ENCODE results near the gene DMXL1.
"Not testable (repeated sequence)": the region's sequence is repeated elsewhere in the genome, so short reads cannot be mapped to it uniquely, and the experiment has no call there.

The DMXL1 gene

GRCh38 chr5:119123280-119123679 lies 52.4 kb downstream of the DMXL1 start:
- no peak for DNase-seq

DNA sequence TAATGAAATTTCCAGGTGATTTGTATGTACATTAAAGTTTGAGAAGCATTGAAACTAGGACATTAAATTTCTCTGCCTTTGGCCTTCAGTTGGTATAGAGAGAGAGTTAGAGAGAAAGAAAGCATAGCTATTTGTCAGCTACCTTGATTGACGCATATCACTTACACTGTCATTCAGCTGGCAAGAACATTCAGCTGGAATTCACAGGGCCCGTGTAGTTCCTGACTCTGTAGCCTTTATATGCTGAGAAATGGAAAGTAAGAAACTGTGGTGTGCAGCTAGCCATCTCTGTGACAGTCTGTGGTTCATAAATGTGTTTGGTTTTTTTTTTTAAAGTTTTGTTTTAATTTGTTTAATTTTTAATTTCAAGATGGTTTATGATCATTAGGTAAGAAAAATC lies 58.9 kb downstream of the DMXL1 start:
- DNase-seq: no peak

DNA sequence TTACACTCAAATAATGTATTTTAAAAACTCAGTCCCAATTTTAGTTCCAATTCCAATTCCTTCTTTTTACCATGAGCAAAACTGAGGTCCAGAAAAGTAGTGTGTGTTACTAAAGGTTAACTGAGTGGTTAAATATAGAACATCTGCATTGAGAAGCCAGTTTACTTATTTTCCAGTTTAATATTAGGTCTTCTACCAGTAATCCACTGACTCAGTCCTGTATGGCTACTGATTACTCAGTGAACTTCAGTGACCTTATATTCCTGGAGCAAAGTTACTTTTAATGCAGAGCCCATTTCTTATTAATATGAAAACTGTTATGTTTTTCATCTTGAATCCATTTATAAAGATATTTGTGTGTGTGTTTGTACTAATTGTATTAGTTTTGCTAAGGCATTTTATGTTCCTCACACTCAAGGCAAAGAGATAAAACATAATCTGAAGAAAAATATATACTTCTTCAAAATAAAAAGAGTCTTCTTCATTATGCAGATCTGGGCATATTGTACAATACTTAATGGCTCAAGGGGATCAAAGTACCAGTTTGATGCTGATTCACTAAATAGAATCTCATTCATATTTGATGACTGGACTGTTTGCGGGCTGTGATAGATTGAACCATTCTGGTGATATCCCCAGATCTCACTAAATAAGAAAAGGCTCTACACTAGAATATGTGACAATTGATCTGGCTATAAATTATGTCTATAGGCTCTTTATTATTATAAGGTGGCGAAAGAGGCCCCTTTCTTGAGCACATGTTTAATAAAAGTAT lies 60.8 kb downstream of the DMXL1 start:
- no peak for DNase-seq

DNA sequence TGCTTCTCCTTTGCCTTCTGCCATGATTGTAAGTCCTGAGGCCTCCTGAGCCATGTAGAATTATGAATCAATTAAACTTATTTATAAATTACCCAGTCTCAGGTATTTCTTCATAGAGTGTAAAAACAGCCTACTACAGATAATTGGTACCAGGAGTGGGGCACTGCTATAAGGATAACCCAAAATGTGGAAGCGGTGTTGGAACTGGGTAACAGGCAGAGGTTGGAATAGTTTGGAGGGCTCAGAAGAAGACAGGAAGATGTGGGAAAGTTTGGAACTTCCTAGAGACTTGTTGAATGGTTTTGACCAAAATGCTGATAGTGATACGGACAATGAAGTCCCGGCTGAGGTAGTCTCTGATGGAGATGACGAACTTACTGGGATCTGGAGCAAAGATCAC lies 64.9 kb downstream of the DMXL1 start:
- not testable (repeated sequence) for DNase-seq

GRCh38 chr5:119136666-119137318 lies 65.9 kb downstream of the DMXL1 start:
- no peak for DNase-seq

GRCh38 chr5:119153629-119154028 lies 82.7 kb downstream of the DMXL1 start:
- no peak for DNase-seq

DNA sequence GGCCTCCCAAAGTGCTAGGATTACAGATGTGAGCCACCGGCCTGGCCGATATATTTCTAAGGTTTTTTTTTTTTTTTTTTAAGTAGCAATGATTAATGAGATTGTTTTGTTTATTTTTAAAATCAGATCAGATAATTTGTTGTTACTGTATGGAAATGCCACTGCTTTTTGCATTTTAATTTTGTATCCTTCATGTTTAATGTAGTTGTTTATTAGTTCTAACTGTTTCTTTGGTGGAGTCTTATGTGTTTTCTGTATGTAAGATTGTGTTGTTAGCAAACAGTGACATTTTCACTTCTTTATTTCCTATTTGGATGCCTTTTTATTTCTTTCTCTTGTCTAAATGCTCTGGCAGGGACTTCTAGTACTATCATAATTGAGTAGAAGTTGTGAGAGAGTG lies 87.3 kb downstream of the DMXL1 start:
- DNase-seq: no peak

DNA sequence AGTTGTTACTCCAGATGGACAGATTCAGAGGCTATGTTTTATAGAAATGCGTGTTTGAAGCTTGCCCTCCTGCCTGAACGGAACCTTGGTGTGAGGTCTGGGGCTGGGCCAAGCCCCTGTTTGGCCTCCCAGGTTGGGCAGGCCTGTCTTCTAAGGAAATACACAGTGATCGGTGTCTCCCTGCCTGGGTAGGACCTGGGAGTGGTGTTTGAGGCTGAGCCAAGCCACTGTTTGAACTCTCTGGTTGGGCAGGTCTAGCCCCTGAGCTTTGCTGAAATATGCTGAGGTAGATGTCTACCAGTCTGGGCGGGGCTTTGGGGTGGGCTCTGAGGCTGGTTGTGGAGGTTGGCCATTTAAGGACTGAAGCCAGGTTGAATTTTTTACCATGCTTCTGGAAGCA lies 90.5 kb downstream of the DMXL1 start:
- no peak for DNase-seq

- no peak for DNase-seq
Observed at GRCh38 chr5:119166026-119166425, 95.1 kb downstream of the DMXL1 start.

GRCh38 chr5:119168401-119168800 lies 97.5 kb downstream of the DMXL1 start:
- no peak for DNase-seq

- DNase-seq: no peak
Observed at GRCh38 chr5:119171686-119172085, 100.8 kb downstream of the DMXL1 start.

DNA sequence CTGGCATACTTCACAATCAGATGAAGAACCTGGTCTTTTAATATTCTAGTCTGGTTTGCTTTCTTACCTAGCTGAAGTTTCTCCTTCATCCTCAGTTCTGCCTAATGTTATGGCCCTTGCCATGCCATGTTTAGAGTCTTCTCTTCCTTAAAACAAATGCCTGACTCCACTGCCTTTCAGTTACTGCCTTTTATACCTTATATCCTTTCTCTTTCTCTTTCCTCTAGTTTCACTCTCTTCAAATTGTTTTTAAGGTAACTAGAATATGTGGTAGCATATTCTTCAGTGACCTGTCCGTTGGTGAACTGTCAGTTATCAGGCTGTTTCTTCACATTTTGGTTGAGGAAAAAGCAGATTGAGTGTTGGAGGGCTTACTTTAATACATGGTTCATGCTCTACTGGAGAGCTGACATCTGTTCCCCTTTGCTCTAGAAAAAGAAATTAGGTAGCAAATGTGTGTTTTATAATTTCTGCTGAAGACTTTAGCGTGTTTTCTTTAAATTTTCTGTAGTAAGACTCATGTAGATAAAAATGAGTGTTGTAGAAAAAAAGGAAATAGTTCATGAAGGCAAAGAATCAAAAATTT lies 103.8 kb downstream of the DMXL1 start:
- DNase-seq: no peak

DNA sequence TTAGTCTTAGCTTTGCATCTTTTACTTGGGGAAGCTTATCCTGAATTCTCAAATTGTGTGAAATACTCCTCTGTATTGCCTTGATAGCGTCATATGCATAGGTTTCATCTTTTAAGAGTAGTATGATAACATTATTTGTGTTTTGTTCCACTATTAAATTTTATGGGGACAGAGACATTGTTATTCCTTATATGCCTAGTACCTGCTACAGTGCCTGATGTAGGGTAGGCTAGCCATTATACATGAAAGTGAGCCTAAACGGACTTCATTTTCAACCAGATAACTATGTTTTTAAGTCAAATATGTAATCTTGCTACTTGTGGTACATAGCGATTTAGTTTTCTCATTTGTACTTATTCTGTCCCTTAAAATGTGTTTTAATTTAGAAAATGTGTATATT lies 105.9 kb downstream of the DMXL1 start:
- no peak for DNase-seq

- no peak for DNase-seq
Observed at GRCh38 chr5:119177226-119177625, 106.3 kb downstream of the DMXL1 start.

DNA sequence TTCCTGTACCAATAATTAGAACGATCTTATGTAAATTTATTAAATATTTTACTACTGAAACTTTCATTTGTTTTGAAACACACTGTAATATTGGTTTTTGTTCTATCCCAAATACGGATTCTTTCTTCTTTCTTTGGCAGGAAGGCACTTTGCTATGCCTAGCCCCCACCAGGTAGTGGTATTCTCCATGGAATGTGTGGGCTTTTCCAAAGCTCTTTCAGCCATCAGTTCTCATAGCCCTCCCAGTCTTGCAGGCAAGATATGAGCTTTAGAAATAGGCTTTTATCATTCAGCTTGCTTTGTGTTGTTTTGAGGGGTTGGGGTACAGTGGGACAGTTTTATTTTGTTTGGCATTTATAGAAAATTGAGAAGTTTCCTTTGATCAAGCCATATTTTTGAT lies 107.5 kb downstream of the DMXL1 start:
- no peak for DNase-seq

- no peak for DNase-seq
Observed at GRCh38 chr5:119179857-119180641, 109.2 kb downstream of the DMXL1 start.

- DNase-seq: not testable (repeated sequence)
Observed at GRCh38 chr5:119185512-119185911, 114.6 kb downstream of the DMXL1 start.

DNA sequence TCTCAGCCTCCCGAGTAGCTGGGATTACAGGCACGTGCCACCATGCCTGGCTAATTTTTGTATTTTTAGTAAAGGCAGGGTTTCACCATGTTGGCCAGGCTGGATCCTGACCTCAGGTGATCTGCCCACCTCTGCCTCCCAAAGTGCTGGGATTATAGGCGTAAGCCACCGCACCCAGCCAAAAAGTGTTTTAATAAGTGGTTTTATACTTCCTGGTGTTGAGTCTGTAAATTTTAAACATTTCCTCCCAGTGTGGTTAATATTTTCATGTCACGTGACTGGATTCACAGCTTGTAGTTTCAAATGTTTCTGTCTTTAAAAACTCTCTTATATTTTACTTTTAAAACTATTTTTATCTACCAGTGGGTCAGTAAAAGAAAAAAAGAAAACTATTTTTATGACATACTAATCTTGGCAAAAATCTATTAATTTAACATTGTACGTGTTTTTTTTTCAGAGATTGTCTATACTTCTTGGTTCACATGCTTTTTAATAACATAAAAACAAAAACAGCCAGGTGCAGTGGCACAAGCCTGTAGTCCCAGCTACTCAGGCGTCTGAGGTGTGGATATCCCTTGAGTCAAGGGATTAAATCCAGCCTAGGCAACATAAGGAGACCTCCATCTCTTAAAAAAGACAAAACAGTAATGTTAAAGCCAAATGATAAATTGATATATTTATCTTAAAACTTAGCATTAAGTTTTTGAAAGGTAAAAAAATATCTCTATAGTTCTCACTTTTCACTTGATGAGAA lies 117.1 kb downstream of the DMXL1 start:
- no peak for DNase-seq

- DNase-seq: no peak
Observed at GRCh38 chr5:119190470-119191095, 119.7 kb downstream of the DMXL1 start.

DNA sequence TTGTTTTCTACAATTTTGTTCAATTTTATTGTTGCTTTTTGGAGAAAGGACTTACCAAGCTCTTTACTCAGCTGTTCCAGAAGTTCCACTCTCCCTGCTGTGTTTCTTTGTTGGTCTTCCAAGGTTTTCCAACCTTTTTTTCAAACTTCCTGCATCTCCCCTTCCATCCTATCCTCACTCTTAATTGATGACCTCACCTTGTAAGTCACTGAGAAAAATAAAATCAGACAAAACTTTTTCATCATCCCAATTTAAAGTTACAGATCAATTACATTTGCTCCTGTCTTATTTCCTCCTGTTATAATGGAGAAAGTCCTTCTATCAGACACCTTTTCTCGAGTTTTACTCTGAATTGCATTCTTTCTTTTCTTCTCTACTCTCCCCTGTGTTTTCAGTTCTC lies 121.1 kb downstream of the DMXL1 start:
- no peak for DNase-seq

- no peak for DNase-seq
Observed at GRCh38 chr5:119200795-119201194, 129.9 kb downstream of the DMXL1 start.

- DNase-seq: no peak
Observed at GRCh38 chr5:119207105-119207504, 136.2 kb downstream of the DMXL1 start.
